A673 (cell line): ENCODE measurements around the gene DIRAS1. TPM values are rescaled to one million over a fixed set of nuclear protein-coding genes. Genes with fewer than 3 reads are reported as not detected.

Experiments used
- BruUV-seq: library from RNA; stranded (reverse); fragments of 400-500 nt; replicated peaks from 2 replicates; lab custom pipeline; 2021; lab: Mats Ljungman, UMichigan
- CTCF ChIA-PET: fragments of 300-600 bp; sonication (Branson Sonifier 250); formaldehyde crosslinking; loops from one replicate; lab custom pipeline; 2022; ENCODE audit warnings: antibody characterized with exemption; lab: Charles Lee
- POLR2A ChIA-PET: fragments of 300-600 bp; sonication (Branson Sonifier 250); formaldehyde crosslinking; loops from one replicate; lab custom pipeline; 2022; ENCODE audit warnings: antibody characterized with exemption; ENCODE audit not compliant: low non-redundant PET; lab: Charles Lee
- DNase-seq: peaks from one replicate; pipeline ENCODE4 v3.0.0-alpha.2; 2015; ENCODE audit warnings: low spot score
- H3K27ac ChIP-seq: fragments of 200-600 bp; sonication (generic); 2 replicates; pipeline ENCODE4 v1.5.1; 2016; ENCODE audit warnings: mixed run types, low read depth, mild to moderate bottlenecking, mixed read lengths, antibody characterized with exemption, low read length; ENCODE audit not compliant: poor library complexity, severe bottlenecking
- H3K27me3 ChIP-seq: fragments of 200-600 bp; sonication (generic); replicated peaks from 2 replicates; pipeline ENCODE4 v1.6.1; 2017; ENCODE audit warnings: mixed run types, low read depth, mild to moderate bottlenecking, mixed read lengths, antibody characterized with exemption, low read length; ENCODE audit not compliant: insufficient read depth, poor library complexity
- H3K36me3 ChIP-seq: fragments of 200-600 bp; sonication (generic); 2 replicates; pipeline ENCODE4 v1.6.1; 2016; ENCODE audit warnings: mixed run types, mild to moderate bottlenecking, mixed read lengths, antibody characterized with exemption, low read length; ENCODE audit not compliant: insufficient read depth, poor library complexity, severe bottlenecking
- H3K4me1 ChIP-seq: fragments of 200-600 bp; sonication (generic); 2 replicates; pipeline ENCODE4 v1.6.1; 2017; ENCODE audit warnings: mixed run types, mild to moderate bottlenecking, mixed read lengths, antibody characterized with exemption, low read length; ENCODE audit not compliant: insufficient read depth, poor library complexity, severe bottlenecking
- H3K4me3 ChIP-seq: fragments of 200-600 bp; sonication (generic); 2 replicates; pipeline ENCODE4 v1.5.1; 2016; ENCODE audit warnings: low read depth, mixed run types, mild to moderate bottlenecking, mixed read lengths, low read length; ENCODE audit not compliant: poor library complexity, severe bottlenecking
- H3K9me3 ChIP-seq: fragments of 200-600 bp; sonication (generic); 2 replicates; pipeline ENCODE4 v1.6.1; 2016; ENCODE audit warnings: mixed run types, low read depth, mild to moderate bottlenecking, mixed read lengths, antibody characterized with exemption, low read length; ENCODE audit not compliant: poor library complexity, severe bottlenecking
- EZH2 ChIP-seq: fragments of 200-600 bp; sonication (generic); IDR thresholded peaks from 2 replicates; pipeline ENCODE4 v1.6.1; 2017; ENCODE audit warnings: borderline replicate concordance, low read depth, mild to moderate bottlenecking, mixed read lengths, antibody characterized with exemption, low read length; ENCODE audit not compliant: poor library complexity, severe bottlenecking
- intact Hi-C: fragments of 100-400 bp; cut with micrococcal nuclease; formaldehyde crosslinking; loops from one replicate; pipeline ENCODE4 v1.10.0; 2022; ENCODE audit not compliant: unreplicated experiment
- total RNA-seq: library from RNA; stranded (reverse); gene quantifications from 2 replicates; pipeline ENCODE4 v1.2.3, GENCODE V29; 2021
- TF ChIP-seq, protein P1 (sequence below): fragments of 300-800, 200-600 bp; sonication (generic); conservative IDR thresholded peaks from 2 replicates; pipeline ENCODE4 v1.5.1; 2017; ENCODE audit warnings: low read depth, mild to moderate bottlenecking, antibody characterized with exemption, low read length, moderate library complexity, mixed read lengths

DIRAS1 gene
- total RNA-seq, 1 experiment from 2014 or later = 36.8 TPM

DNA sequence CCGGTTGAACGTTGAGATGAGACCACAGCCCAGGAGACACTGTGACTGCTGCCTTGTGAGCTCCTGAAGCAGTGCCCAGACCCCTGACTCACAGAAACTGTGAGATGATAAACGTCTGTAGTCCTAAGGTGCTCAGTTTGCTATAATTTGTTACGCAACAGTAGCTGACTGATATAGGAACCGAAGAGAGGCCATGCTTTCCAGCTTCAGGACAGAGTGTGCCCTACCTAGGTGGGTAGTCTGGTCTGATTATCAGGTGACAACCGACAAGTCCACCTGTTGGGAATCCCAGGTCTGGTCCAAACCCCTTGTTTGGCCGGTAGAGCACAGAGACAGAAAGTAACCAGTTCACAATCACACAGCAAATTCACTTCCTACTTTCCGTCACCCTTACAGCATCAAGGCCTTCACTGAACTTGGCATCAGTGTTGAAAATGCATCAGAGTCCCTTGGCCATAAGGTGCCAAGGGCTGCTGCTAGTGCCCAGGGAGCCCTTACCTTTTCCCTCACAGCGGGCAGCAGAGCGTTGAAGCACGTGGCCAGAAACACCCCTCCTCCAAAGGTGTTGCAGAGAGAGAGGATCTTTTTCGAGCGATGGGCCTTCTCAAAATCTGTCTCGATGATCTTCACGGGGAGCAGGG is 15.5 kb upstream of the DIRAS1 start:
- no peak for DNase-seq
- no peaks in the 10 kb centered on the region for H3K4me1 ChIP-seq
- H3K36me3 ChIP-seq = peaks cover 4% of the 10 kb centered on the region
- ChIA-PET POLR2A (no interaction called here), CTCF (no interaction called here)
- H3K27me3 ChIP-seq = no peaks in the 10 kb centered on the region
- H3K9me3 ChIP-seq = no peaks in the 10 kb centered on the region
- intact Hi-C loops = no loop called here
- no TSS peak for BruUV-seq
- H3K4me3 ChIP-seq = no peak overlapping the region
- H3K27ac ChIP-seq = no peak overlapping the region
- TF ChIP-seq, protein P1, sequence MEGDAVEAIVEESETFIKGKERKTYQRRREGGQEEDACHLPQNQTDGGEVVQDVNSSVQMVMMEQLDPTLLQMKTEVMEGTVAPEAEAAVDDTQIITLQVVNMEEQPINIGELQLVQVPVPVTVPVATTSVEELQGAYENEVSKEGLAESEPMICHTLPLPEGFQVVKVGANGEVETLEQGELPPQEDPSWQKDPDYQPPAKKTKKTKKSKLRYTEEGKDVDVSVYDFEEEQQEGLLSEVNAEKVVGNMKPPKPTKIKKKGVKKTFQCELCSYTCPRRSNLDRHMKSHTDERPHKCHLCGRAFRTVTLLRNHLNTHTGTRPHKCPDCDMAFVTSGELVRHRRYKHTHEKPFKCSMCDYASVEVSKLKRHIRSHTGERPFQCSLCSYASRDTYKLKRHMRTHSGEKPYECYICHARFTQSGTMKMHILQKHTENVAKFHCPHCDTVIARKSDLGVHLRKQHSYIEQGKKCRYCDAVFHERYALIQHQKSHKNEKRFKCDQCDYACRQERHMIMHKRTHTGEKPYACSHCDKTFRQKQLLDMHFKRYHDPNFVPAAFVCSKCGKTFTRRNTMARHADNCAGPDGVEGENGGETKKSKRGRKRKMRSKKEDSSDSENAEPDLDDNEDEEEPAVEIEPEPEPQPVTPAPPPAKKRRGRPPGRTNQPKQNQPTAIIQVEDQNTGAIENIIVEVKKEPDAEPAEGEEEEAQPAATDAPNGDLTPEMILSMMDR = no peak
- TF ChIP-seq EZH2 = no peak

GRCh38 chr19:2735374-2735773 is 14.2 kb upstream of the DIRAS1 start:
- no peak for DNase-seq
- TF ChIP-seq, protein P1 = no peak
- TF ChIP-seq EZH2 = no peak
- ChIA-PET POLR2A (no interaction called here), CTCF (no interaction called here)
- Histone ChIP-seq H3K4me3 (no peak overlapping the region), H3K27ac (no peak overlapping the region), H3K27me3 (no peaks in the 10 kb centered on the region), H3K36me3 (peaks cover 4% of the 10 kb centered on the region), H3K9me3 (no peaks in the 10 kb centered on the region), H3K4me1 (no peaks in the 10 kb centered on the region)
- intact Hi-C loops = no loop called here
- no TSS peak for BruUV-seq

- CTCF ChIA-PET = no interaction called here
Measured at GRCh38 chr19:2734589-2735288, 13.6 kb upstream of the DIRAS1 start.

More at GRCh38 chr19:2734589-2735288, 13.6 kb upstream of the DIRAS1 start:
- H3K36me3 ChIP-seq = peaks cover 4% of the 10 kb centered on the region
- no peak for TF ChIP-seq EZH2
- TF ChIP-seq, protein P1 = no peak
- H3K9me3 ChIP-seq = no peaks in the 10 kb centered on the region
- POLR2A ChIA-PET = no interaction called here
- no peak overlapping the region for H3K27ac ChIP-seq
- BruUV-seq = no TSS peak
- no peak overlapping the region for H3K4me3 ChIP-seq
- intact Hi-C loops = no loop called here
- no peaks in the 10 kb centered on the region for H3K4me1 ChIP-seq
- no peaks in the 10 kb centered on the region for H3K27me3 ChIP-seq
- no peak for DNase-seq
